ENCODE data around the gene ZNF532.

Gene ZNF532

GRCh38 chr18:58983260-58984155, 118.8 kb downstream of the ZNF532 start:
- DNase-seq = no peak

GRCh38 chr18:58988600-58988999, 123.9 kb downstream of the ZNF532 start:
- no peak for DNase-seq

GRCh38 chr18:58989184-58989759, 124.6 kb downstream of the ZNF532 start:
- no peak for DNase-seq

DNA sequence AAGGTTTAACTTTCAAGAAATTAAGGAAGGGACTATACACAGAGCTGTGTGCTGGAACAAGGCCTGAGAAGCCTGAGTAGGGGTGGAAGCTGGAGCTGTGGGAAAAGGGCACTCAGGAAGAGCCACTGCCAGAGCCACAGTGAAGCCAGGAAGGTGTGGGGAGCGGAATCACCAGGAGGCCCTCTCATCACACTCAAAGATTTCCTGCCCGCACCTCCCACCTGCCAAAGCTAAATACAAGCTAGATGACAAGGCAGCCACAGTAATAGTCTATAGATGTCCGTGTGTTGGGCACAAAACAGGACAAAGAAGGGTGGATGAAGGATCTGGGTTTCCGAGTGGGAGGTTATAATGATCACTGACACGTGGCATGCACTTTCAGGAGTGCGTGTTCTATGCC, 126.0 kb downstream of the ZNF532 start:
- no peak for DNase-seq

- DNase-seq = no peak
Measured at GRCh38 chr18:58991167-58991798, 126.6 kb downstream of the ZNF532 start.

DNA sequence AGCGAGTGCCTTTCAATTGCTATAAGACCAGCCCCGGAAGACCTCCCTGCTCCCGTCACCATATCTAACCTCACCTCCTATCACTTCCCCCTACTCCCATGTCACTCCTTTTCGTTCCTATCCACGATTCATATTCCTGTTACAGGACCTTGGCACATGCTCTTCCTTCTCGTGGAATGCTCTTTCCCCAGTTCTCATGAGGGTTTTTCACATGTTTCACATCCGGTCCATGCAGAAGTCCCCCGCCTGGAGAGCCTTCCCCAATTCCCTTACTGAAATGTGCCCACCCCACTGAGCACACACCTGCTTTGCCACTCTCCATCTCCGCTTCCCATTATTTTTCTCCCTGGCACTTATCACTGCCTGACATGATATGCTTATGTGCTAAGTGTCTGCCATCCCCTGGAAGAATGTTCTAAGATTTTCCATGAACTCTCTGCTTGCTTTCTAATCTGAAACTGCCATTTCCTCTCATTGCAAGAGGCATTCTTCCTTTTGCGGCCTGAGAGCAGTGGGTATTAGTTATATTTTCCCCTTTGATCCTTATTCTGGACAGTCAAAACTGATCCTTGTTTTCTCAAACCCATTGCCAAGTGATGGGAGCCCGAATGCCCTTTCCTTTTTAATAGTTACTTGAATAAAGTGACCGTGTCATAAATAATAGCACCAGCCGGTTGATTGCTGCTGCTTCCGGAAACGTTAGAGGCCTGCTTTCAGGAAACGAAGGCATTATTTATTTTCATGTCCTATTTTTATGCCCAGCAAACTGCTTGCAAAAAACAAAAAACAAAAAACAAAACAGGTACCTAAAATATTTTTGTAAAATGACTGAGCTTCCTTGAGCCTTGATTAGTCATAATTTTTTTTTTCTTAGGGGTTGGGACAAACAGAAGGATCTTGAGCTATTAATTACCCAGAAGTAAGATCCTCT, 127.9 kb downstream of the ZNF532 start:
- no peak for DNase-seq

DNA sequence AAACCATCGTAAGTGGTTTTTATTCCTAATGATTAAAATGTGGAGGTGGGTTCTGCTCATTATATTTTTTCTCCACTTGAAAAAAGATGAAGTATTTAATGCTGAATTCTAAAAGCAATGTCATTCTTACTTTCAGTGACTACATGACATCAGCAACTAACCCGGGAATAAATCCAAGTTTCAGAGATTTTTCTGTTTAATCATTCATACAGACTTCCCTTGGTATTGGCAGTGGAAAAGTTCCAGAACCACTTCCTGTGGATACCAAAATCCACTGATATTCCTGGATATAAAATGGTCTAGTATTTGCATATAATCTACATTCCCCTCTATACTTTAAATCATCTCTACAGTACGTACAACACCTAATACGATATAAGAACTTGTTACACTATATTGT, 128.6 kb downstream of the ZNF532 start:
- no peak for DNase-seq

- DNase-seq = no peak
Measured at GRCh38 chr18:58995663-58996062, 131.0 kb downstream of the ZNF532 start.

DNA sequence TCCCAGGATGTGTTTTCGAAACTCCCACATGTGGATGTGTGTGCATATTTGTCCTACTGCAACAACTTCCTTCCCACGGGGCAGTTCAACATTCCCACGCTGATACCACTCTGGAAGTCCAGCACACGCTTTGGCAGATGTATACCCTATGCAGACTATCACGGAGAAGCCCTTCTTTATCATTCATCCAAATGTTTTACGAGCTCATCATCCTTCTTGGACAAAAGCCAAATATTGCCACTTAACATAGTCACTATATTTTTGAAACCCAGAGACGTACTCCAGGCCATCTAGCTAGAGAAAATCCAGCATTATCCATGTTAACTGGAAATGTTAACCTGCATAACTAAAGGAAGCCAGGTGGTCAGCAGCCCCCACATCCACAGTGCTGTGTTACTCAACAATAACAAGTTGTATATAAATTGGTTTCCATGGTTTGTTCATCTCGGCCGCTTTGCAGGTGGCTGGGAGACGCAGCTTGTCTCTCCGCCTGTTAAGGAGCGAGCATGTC, 131.5 kb downstream of the ZNF532 start:
- no peak for DNase-seq

GRCh38 chr18:58996696-58997095, 132.0 kb downstream of the ZNF532 start:
- DNase-seq = no peak

DNA sequence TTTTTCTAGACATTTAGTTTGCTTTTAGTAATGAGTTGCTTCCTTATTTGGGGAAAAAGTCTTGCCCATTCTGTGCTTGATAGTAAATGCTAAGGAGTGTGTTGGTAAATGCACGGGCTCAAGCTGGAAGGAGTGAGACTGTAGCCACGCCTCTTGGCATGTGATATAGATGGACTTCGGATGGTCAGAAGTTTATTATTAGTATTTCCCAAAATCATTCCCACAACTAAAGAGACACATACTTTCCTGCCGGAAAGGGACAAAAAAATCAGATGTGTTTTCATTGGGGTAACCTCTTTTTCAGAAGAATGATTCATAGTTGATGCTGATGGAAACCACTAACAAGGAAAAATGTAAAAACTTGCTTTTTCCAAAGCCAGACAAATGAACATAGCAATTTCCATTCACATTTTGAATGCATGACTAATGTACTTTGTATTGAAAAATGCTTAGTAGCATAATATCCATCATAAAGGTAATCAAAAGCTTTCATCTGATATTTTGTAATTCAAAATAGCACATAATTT, 133.2 kb downstream of the ZNF532 start:
- DNase-seq = no peak

DNA sequence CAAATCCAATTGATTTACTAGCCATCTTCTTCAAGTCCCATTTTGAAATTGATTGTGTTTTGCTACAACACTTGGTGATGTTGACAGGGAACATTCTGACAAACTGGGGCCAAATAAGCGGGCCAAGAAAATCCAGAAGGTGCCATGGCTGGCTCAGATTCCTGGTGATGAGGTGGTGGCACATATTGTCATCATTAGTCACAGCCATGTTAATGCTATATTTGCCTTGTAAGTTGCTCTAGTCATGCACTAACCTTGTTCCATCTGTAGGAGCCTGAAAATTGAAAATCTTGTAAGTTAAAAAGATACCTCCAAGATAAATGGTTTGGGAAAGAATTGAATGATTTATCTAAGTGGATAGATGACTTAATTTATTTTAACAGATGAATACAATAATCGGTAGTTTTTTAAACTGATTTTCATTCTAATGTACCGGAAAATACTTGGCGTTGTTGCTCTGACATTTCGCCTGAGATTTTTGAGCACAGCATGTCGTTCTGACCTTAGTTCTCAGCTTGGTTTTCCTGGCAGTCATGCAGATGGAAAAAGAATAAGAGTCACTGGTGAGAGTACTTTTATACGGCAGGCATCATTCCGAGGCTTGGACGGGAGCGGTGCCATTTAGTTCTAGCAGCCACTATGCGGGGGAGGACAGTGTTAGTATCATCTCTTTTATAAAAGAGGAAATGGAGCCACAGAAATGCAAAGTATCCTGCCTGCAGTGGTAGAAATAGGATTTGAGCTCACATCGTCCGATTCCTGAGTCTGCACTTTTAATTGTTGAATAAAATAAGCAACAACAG, 133.9 kb downstream of the ZNF532 start:
- no peak for DNase-seq

- DNase-seq = no peak
Measured at GRCh38 chr18:59001166-59001565, 136.5 kb downstream of the ZNF532 start.

DNA sequence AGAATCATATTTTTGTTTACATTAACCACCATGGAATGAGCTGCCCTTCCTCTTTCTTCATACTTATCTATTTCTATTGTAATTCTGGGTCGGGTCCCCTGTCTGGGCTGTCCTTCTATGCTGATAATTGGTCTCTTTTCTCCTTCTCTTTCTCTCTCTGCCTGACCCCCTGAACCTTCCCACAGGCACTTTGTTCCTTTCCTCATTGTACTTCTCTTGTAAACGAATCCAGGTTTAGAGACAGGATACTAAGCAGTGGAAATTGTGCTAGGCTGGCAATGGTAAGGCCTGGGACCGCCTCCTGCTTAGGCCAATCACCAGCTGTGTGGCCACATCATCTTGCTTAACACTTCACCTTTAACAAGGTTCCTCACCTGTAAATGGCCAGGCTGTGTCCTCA, 137.0 kb downstream of the ZNF532 start:
- DNase-seq = no peak

DNA sequence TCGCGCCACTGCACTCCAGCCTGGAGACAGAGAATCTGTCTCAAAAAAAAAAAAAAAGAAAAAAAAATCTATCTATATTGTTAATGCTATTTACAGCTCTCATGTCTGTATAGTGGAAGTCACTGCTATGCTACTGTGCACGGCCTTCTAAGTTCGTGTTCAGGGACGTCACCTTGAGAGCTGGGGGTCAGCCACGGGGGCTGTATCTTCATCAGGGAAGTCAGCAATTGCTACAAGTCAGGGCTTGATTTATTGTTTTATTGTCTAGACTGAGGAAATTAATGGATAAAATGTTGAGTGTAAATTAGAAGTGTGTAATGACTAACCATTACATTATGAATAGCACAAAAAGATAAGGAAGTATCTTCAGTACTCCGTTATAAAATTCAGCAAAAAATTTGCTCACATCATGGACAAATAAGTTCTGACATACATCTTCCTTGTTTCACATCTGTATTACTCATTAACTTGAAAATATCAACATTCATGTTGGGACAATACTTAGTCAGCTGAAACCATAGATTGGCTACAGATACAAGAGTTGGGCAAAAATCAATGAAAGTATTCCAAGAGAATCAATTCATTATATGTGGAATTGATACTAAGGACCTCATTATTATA, 138.4 kb downstream of the ZNF532 start:
- no peak for DNase-seq

DNA sequence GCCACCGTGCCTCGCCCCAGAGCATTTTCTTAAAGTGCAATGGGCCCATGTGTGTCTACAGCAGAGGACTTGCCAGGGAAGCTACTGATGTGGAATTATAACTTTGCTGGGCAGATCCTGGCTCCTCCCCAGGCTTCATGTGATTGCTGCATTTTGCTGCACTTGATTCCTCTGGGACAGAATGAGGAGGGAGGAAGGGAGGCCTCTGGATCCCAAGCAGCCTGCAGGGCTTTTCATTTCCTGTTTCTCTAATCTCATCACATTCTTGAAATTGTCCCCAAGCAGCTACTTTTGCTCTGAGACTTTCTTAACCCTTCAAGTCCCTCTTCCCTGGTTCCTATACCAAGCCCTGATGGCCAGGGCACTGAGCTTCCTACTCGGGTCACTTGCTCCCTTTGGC, 140.6 kb downstream of the ZNF532 start:
- DNase-seq = no peak

GRCh38 chr18:59006461-59007067, 141.9 kb downstream of the ZNF532 start:
- no peak for DNase-seq

GRCh38 chr18:59008302-59008974, 143.8 kb downstream of the ZNF532 start:
- DNase-seq = no peak

DNA sequence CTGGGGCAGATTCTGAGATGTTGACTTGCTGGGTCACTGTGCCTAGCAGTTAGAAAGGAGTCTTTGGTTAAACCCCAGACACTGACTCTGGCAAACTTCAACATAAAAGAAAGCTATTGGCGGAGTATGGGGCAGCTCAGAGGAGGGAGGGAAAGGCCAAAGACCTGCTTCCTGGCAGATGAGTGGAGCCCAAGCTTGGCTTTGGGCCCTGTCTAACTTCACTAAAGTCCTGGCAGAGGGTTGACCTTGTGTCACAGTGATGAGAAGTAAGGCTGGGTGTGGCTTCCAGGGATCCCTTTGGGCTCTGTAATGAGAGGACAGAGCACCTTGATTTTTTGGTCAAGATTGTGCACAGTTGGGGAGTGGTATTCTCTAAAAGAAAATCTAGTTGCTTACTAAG, 145.2 kb downstream of the ZNF532 start:
- DNase-seq = no peak

GRCh38 chr18:59011289-59011688, 146.6 kb downstream of the ZNF532 start:
- DNase-seq = no peak

All from NCI-H510A (cell line).